Suprapubic skin (tissue), 4 donors: ENCODE data around the gene SMARCD1. TPM values are rescaled to one million over a fixed set of nuclear protein-coding genes. Genes with fewer than 3 reads are reported as not detected.

Experiments
- DNase-seq, 2 donors: peaks; one replicate each; pipeline ENCODE4 v3.0.0-alpha.2; 2019; ENCODE audit warnings: low spot score in 2 of 2
- H3K27ac ChIP-seq: fragments of 200-600 bp; sonication (generic); one replicate; pipeline ENCODE4 v1.5.1; 2019
- H3K27me3 ChIP-seq: fragments of 200-600 bp; sonication (generic); one replicate; pipeline ENCODE4 v1.5.1; 2019
- H3K36me3 ChIP-seq: fragments of 200-600 bp; sonication (generic); one replicate; pipeline ENCODE4 v1.5.1; 2019
- H3K4me1 ChIP-seq: fragments of 200-600 bp; sonication (generic); one replicate; pipeline ENCODE4 v1.5.1; 2019
- H3K4me3 ChIP-seq: fragments of 200-600 bp; sonication (generic); one replicate; pipeline ENCODE4 v1.5.1; 2019; ENCODE audit warnings: mild to moderate bottlenecking
- H3K9me3 ChIP-seq: fragments of 200-600 bp; sonication (generic); one replicate; pipeline ENCODE4 v1.5.1; 2019
- CTCF ChIP-seq, 2 donors: fragments of 200-600 bp in 1 of 2; fragments of 450-650 bp in 1 of 2; sonication (generic) in 1 of 2; IDR thresholded peaks; one replicate each; pipeline ENCODE4 v1.5.1; 2016 to 2019; ENCODE audit warnings: antibody characterized with exemption in 2 of 2, mild to moderate bottlenecking in 1 of 2, moderate library complexity in 1 of 2
- EP300 ChIP-seq: sonication (generic); formaldehyde crosslinking; IDR thresholded peaks from one replicate; pipeline ENCODE4 v1.6.1; 2017; ENCODE audit warnings: antibody characterized with exemption
- POLR2A ChIP-seq, 2 donors: fragments of 450-650 bp; IDR thresholded peaks; one replicate each; pipeline ENCODE4 v1.6.1; 2017; ENCODE audit warnings: antibody characterized with exemption in 2 of 2, mild to moderate bottlenecking in 2 of 2, moderate library complexity in 2 of 2
- POLR2AphosphoS5 ChIP-seq, 3 donors: sonication (generic); formaldehyde crosslinking; IDR thresholded peaks; one replicate each; pipeline ENCODE4 v1.6.1; 2017; ENCODE audit warnings: antibody characterized with exemption in 3 of 3
- WGBS: methylation state at CpG from one replicate; pipeline ENCODE4 v1.1.5; 2018; 5-methylcytosine and 5-hydroxymethylcytosine counted together
- total RNA-seq, 4 donors: library from RNA; depleted of rRNA; stranded (reverse); fragments of >200 nt; gene quantifications; one replicate each; pipeline ENCODE4 v1.1.0, GENCODE V29; 2016

The SMARCD1 gene
- total RNA-seq, 4 donors from 2014 or later, result 62.8 to 86.5 (median 69.7) TPM

GRCh38 chr12:50051101-50051806 lies 33.9 kb upstream of the SMARCD1 start:
- Histone ChIP-seq H3K36me3 (no peaks in the 10 kb centered on the region), H3K4me3 (peak overlapping the region; percentile 37), H3K9me3 (no peaks in the 10 kb centered on the region), H3K27me3 (peaks cover 4% of the 10 kb centered on the region), H3K27ac (no peak overlapping the region), H3K4me1 (peaks cover 22% of the 10 kb centered on the region)
- no peak for DNase-seq
- no peak for TF ChIP-seq POLR2A (IDR thresholded peaks at IDR 0.05)
- WGBS, result 78% methylated on average over 14 of the region's 14 CpGs

GRCh38 chr12:50052544-50052943 lies 32.6 kb upstream of the SMARCD1 start:
- no peak overlapping the region for H3K4me3 ChIP-seq

GRCh38 chr12:50052964-50053363 lies 32.2 kb upstream of the SMARCD1 start:
- Histone ChIP-seq H3K27ac (no peak overlapping the region), H3K4me3 (no peak overlapping the region), H3K36me3 (no peaks in the 10 kb centered on the region), H3K27me3 (peaks cover 4% of the 10 kb centered on the region), H3K4me1 (peaks cover 34% of the 10 kb centered on the region), H3K9me3 (no peaks in the 10 kb centered on the region)
- 80% methylated on average over 4 of the region's 7 CpGs for WGBS
- TF ChIP-seq CTCF (IDR thresholded peaks at IDR 0.05), result no peak
- no peak for TF ChIP-seq POLR2AphosphoS5 (IDR thresholded peaks at IDR 0.05)
- TF ChIP-seq EP300, result no peak
- no peak for DNase-seq

More at GRCh38 chr12:50052544-50052943, 32.6 kb upstream of the SMARCD1 start:
- Histone ChIP-seq H3K36me3 (no peaks in the 10 kb centered on the region), H3K27me3 (peaks cover 4% of the 10 kb centered on the region), H3K9me3 (no peaks in the 10 kb centered on the region), H3K4me1 (peaks cover 32% of the 10 kb centered on the region), H3K27ac (no peak overlapping the region)
- no peak for TF ChIP-seq CTCF (IDR thresholded peaks at IDR 0.05)
- TF ChIP-seq POLR2AphosphoS5 (IDR thresholded peaks at IDR 0.05), result no peak
- no peak for TF ChIP-seq POLR2A (IDR thresholded peaks at IDR 0.05)
- TF ChIP-seq EP300, result no peak
- no peak for DNase-seq

DNA sequence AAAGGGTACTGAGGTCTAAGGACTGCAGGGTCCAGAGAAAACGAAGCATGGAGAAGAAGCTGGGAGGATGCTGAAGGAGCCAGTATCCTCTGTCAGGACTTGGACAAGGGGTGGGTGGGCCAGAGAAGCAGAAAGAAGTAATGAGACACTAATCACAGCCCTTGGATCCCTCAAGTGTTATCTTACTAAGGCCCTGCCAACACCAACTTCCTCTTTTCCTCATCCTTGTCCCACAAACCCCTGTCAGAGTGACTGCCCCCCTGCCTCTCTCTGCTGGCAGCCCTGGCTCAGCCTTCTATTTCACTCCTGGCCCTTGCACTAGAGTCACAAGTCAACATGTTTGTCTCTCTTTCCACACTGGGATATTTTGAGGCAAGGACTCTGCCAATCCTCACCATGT lies 31.6 kb upstream of the SMARCD1 start:
- Histone ChIP-seq H3K9me3 (no peaks in the 10 kb centered on the region), H3K27ac (no peak overlapping the region), H3K4me1 (peaks cover 36% of the 10 kb centered on the region), H3K4me3 (no peak overlapping the region), H3K27me3 (peaks cover 2% of the 10 kb centered on the region), H3K36me3 (no peaks in the 10 kb centered on the region)
- 61% methylated on average over 1 of the region's 1 CpG for WGBS
- no peak for DNase-seq
- TF ChIP-seq EP300 (no peak), CTCF (IDR thresholded peaks at IDR 0.05) (no peak)

- H3K9me3 ChIP-seq, result no peaks in the 10 kb centered on the region
- no peaks in the 10 kb centered on the region for H3K27me3 ChIP-seq
- WGBS, result 10% methylated on average over 17 of the region's 17 CpGs
- peaks cover 24% of the 10 kb centered on the region for H3K4me1 ChIP-seq
- H3K4me3 ChIP-seq, result no peak overlapping the region
- peak; percentile 85 to 96 for TF ChIP-seq CTCF (IDR thresholded peaks at IDR 0.05)
- TF ChIP-seq POLR2A (IDR thresholded peaks at IDR 0.05), result no peak
- TF ChIP-seq POLR2AphosphoS5 (IDR thresholded peaks at IDR 0.05), result no peak
- no peak for TF ChIP-seq EP300
- no peak overlapping the region for H3K27ac ChIP-seq
- H3K36me3 ChIP-seq, result no peaks in the 10 kb centered on the region
- no peak for DNase-seq
These were observed 29.1 kb upstream of the SMARCD1 start for GRCh38 chr12:50055831-50056638.
